Sciatic nerve (tissue), 2 donors: ENCODE data around the gene PPARA. TPM values are rescaled to one million over a fixed set of nuclear protein-coding genes. Genes with fewer than 3 reads are reported as not detected.
A peak's percentile ranks its signal among the peaks of the same experiment; 100 is the strongest.
"Not testable (repeated sequence)": the region's sequence is repeated elsewhere in the genome, so short reads cannot be mapped to it uniquely, and the experiment has no call there.

Source experiments
- ATAC-seq: fragments of 200-7000 bp; cut with Tn5 transposase; one replicate; pipeline ENCODE4 v1.9.1; 2020; ENCODE audit warnings: mild to moderate bottlenecking, moderate library complexity
- DNase-seq: peaks from one replicate; pipeline ENCODE4 v3.0.0-alpha.2; 2020; ENCODE audit warnings: low spot score
- intact Hi-C: fragments of 100-400 bp; cut with DNase I; formaldehyde crosslinking; loops from one replicate; pipeline ENCODE4 v1.14.2; 2022
- total RNA-seq: library from RNA; stranded (reverse); fragmentation: NEBNext Ultra II Directional; extraction: Animal tissue kit (Norgen Biotek cat#: 25700); gene quantifications from one replicate; pipeline ENCODE4 v1.2.1, GENCODE V29; 2021
- donor health status: DM: no; HTN: no; CAD: no.
- donor health status: DM: no; HTN: no; CAD: no.

Gene PPARA
- total RNA-seq, 1 donor from 2014 or later = 39.2 TPM

- intact Hi-C loops = loop anchor here (5.0 to 10.0 kb wide), 2 partner anchors 168 to 411 kb away; partner anchors contain the start of gene CELSR1
- DNase-seq = no peak
- ATAC-seq = no peak
These were observed 26.5 kb upstream of the PPARA start for GRCh38 chr22:46123694-46124382.

- intact Hi-C loops = loop anchor here (5.0 to 10.0 kb wide), 2 partner anchors 168 to 410 kb away; partner anchors contain the start of gene CELSR1
- DNase-seq = no peak
- ATAC-seq = no peak
These were observed 25.8 kb upstream of the PPARA start for GRCh38 chr22:46124383-46125144.

- ATAC-seq = no peak
- intact Hi-C loops = loop anchor here (10.0 kb wide), 1 partner anchor 409 kb away; the partner anchor contains the start of gene CELSR1
- no peak for DNase-seq
These were observed 25.0 kb upstream of the PPARA start for GRCh38 chr22:46125311-46125710.

GRCh38 chr22:46125816-46126765, 24.2 kb upstream of the PPARA start:
- no peak for ATAC-seq
- DNase-seq = no peak
- intact Hi-C loops = loop anchor here (10.0 kb wide), 1 partner anchor 409 kb away; the partner anchor contains the start of gene CELSR1

- DNase-seq (no peak), ATAC-seq (no peak)
- intact Hi-C loops = loop anchor here (10.0 kb wide), 1 partner anchor 408 kb away; the partner anchor contains the start of gene CELSR1
These were observed 23.4 kb upstream of the PPARA start for GRCh38 chr22:46126853-46127385.

GRCh38 chr22:46127556-46127955, 22.8 kb upstream of the PPARA start:
- ATAC-seq = no peak
- no peak for DNase-seq
- intact Hi-C loops = loop anchor here (10.0 kb wide), 1 partner anchor 407 kb away; the partner anchor contains the start of gene CELSR1

- intact Hi-C loops = loop anchor here (10.0 kb wide), 1 partner anchor 406 kb away; the partner anchor contains the start of gene CELSR1
- ATAC-seq (no peak), DNase-seq (no peak)
These were observed 21.7 kb upstream of the PPARA start for GRCh38 chr22:46128606-46129005.

GRCh38 chr22:46129390-46130041, 20.8 kb upstream of the PPARA start:
- intact Hi-C loops = loop anchor here (10.0 kb wide), 1 partner anchor 405 kb away; the partner anchor contains the start of gene CELSR1
- peak; percentile 84 for DNase-seq
- peak; percentile 70 for ATAC-seq

GRCh38 chr22:46131151-46131587, 19.2 kb upstream of the PPARA start:
- DNase-seq (no peak), ATAC-seq (no peak)
- intact Hi-C loops = no loop called here

- DNase-seq, intact Hi-C loops, ATAC-seq: not testable (repeated sequence)
These were observed 18.0 kb upstream of the PPARA start for GRCh38 chr22:46132193-46132829.

GRCh38 chr22:46132830-46133587, 17.3 kb upstream of the PPARA start:
- no peak for ATAC-seq
- intact Hi-C loops = no loop called here
- no peak for DNase-seq

GRCh38 chr22:46133588-46133855, 16.8 kb upstream of the PPARA start:
- intact Hi-C loops = no loop called here
- DNase-seq (no peak), ATAC-seq (no peak)

GRCh38 chr22:46134111-46134705, 16.1 kb upstream of the PPARA start:
- no peak for ATAC-seq
- no peak for DNase-seq
- intact Hi-C loops = no loop called here

- intact Hi-C loops = no loop called here
- ATAC-seq (peak; percentile 21), DNase-seq (no peak)
These were observed 14.5 kb upstream of the PPARA start for GRCh38 chr22:46135611-46136485.

- DNase-seq (no peak), ATAC-seq (no peak)
- intact Hi-C loops = no loop called here
These were observed 13.7 kb upstream of the PPARA start for GRCh38 chr22:46136486-46137217.
